Activated CD4-positive, CD25-positive, alpha-beta regulatory T cell (primary cell): ENCODE data around the gene BEST1.
A peak's percentile ranks its signal among the peaks of the same experiment; 100 is the strongest.
"Not testable (repeated sequence)": the region's sequence is repeated elsewhere in the genome, so short reads cannot be mapped to it uniquely, and the experiment has no call there.

Experiments used
- DNase-seq, 4 experiments: peaks; one replicate each; lab custom pipeline; 2025; lab: John Stamatoyannopoulos, UW

Gene BEST1

GRCh38 chr11:61964666-61965271 is 14.6 kb downstream of the BEST1 start:
- not testable (repeated sequence) for DNase-seq

- no peak for DNase-seq
Observed at GRCh38 chr11:61966734-61967115, 16.6 kb downstream of the BEST1 start.

GRCh38 chr11:61967116-61967923 is 17.2 kb downstream of the BEST1 start, which contains the start of gene FTH1:
Gene FTH1 (minus strand): TSS chr11:61967634. CDS start chr11:61967425, 209 bp downstream.
- DNase-seq: peak; percentile 78 to 89 (median 81)

- DNase-seq: no peak
Observed at GRCh38 chr11:61967924-61968757, 18.0 kb downstream of the BEST1 start.

GRCh38 chr11:61968758-61969390 is 18.7 kb downstream of the BEST1 start:
- DNase-seq: no peak

- DNase-seq: no peak
Observed at GRCh38 chr11:61969391-61969758, 19.2 kb downstream of the BEST1 start.

- no peak for DNase-seq
Observed at GRCh38 chr11:61969838-61970662, 19.9 kb downstream of the BEST1 start.

GRCh38 chr11:61971248-61972111 is 21.3 kb downstream of the BEST1 start:
- peak in 2 of 4 experiments; percentile 7 to 31 for DNase-seq

- no peak for DNase-seq
Observed at GRCh38 chr11:61972112-61972671, 22.0 kb downstream of the BEST1 start.

GRCh38 chr11:61972672-61973475 is 22.7 kb downstream of the BEST1 start:
- DNase-seq: no peak

GRCh38 chr11:61973476-61974162 is 23.5 kb downstream of the BEST1 start:
- no peak for DNase-seq

GRCh38 chr11:61974766-61975631 is 24.8 kb downstream of the BEST1 start:
- DNase-seq: no peak

- no peak for DNase-seq
Observed at GRCh38 chr11:61975638-61976419, 25.7 kb downstream of the BEST1 start.

GRCh38 chr11:61976420-61976800 is 26.3 kb downstream of the BEST1 start:
- DNase-seq: no peak

GRCh38 chr11:61976813-61977475 is 26.8 kb downstream of the BEST1 start:
- DNase-seq: no peak
